SK-N-SH (cell line): ENCODE results near the gene BCAS3. TPM values are rescaled to one million over a fixed set of nuclear protein-coding genes. Genes with fewer than 3 reads are reported as not detected.

ENCODE experiments used
- CTCF ChIA-PET: fragments of 300-600, 350-600 bp; formaldehyde crosslinking; extraction: SDS; loops from one replicate; lab custom pipeline; 2021; lab: Yijun Ruan, JAX
- POLR2A ChIA-PET: fragments of 350-600 bp; sonication (Branson Sonifier 250); formaldehyde crosslinking; extraction: SDS; loops from one replicate; lab custom pipeline; 2020; ENCODE audit warnings: antibody characterized with exemption, inconsistent platforms; lab: Yijun Ruan, JAX
- DNase-seq: peaks from one replicate; pipeline ENCODE4 v3.0.0; 2012
- H2AFZ ChIP-seq: fragments of 200-600 bp; sonication (generic); 2 replicates; pipeline ENCODE4 v1.8.1; 2016; ENCODE audit warnings: antibody characterized with exemption, mild to moderate bottlenecking, low read depth
- H3F3A ChIP-seq: fragments of 200-600 bp; sonication (generic); replicated peaks from 2 replicates; pipeline ENCODE3; 2016; ENCODE audit warnings: antibody characterized with exemption, mild to moderate bottlenecking; ENCODE audit not compliant: insufficient read depth
- H3K27ac ChIP-seq, 2 experiments: fragments of 200-500 bp in 1 of 2; fragments of 200-600 bp in 1 of 2; sonication (Bioruptor generic) in 1 of 2; sonication (generic), shearing (Covaris generic) in 1 of 2; 2 replicates each; pipeline versions ENCODE4 v1.5.1 to v1.6.1; 2014 to 2016; ENCODE audit warnings: low read depth in 2 of 2, inconsistent platforms in 1 of 2, low read length in 1 of 2, mild to moderate bottlenecking in 1 of 2, mixed read lengths in 1 of 2
- H3K27me3 ChIP-seq: fragments of 200-600 bp; sonication (generic), shearing (Covaris generic); 2 replicates; pipeline ENCODE4 v1.6.1; 2016; ENCODE audit warnings: mixed run types; ENCODE audit not compliant: insufficient read depth
- H3K36me3 ChIP-seq, 2 experiments: fragments of 200-500 bp in 1 of 2; fragments of 200-600 bp in 1 of 2; sonication (Bioruptor generic) in 1 of 2; sonication (generic) in 1 of 2; replicated peaks in 1 of 2; 2 replicates each; pipeline versions ENCODE3 to v1.5.1; 2014 to 2016; ENCODE audit warnings: low read length in 1 of 2, mild to moderate bottlenecking in 1 of 2; ENCODE audit not compliant: insufficient read depth in 2 of 2, control insufficient read depth in 1 of 2
- H3K4me1 ChIP-seq, 2 experiments: fragments of 200-500 bp in 1 of 2; fragments of 200-600 bp in 1 of 2; sonication (Bioruptor generic) in 1 of 2; sonication (generic), shearing (Covaris generic) in 1 of 2; 2 replicates each; pipeline versions ENCODE4 v1.5.1 to v1.6.1; 2014 to 2016; ENCODE audit warnings: low read depth in 1 of 2, low read length in 1 of 2, mixed run types in 1 of 2; ENCODE audit not compliant: insufficient read depth in 2 of 2, control insufficient read depth in 1 of 2
- H3K4me2 ChIP-seq: fragments of 200-600 bp; sonication (generic), shearing (Covaris generic); 2 replicates; pipeline ENCODE4 v1.6.1; 2017; ENCODE audit warnings: mixed run types
- H3K4me3 ChIP-seq, 2 experiments: fragments of 200-500 bp in 1 of 2; fragments of 200-600 bp in 1 of 2; sonication (Bioruptor generic) in 1 of 2; sonication (generic), shearing (Covaris generic) in 1 of 2; 2 replicates each; pipeline versions ENCODE4 v1.5.1 to v1.8.1; 2014 to 2016; ENCODE audit warnings: low read depth in 2 of 2, inconsistent platforms in 1 of 2, low read length in 1 of 2, mild to moderate bottlenecking in 1 of 2, mixed read lengths in 1 of 2, moderate library complexity in 1 of 2
- H3K79me2 ChIP-seq: fragments of 200-600 bp; sonication (generic); 2 replicates; pipeline ENCODE4 v1.8.1; 2017; ENCODE audit warnings: mild to moderate bottlenecking; ENCODE audit not compliant: insufficient read depth
- H3K9ac ChIP-seq: fragments of 200-600 bp; sonication (generic); 2 replicates; pipeline ENCODE4 v1.6.1; 2017; ENCODE audit warnings: mixed run types
- H3K9me2 ChIP-seq: fragments of 200-600 bp; sonication (generic); 2 replicates; pipeline ENCODE4 v1.6.1; 2017; ENCODE audit warnings: mixed run types
- H3K9me3 ChIP-seq: fragments of 200-600 bp; sonication (generic); 2 replicates; pipeline ENCODE4 v1.6.1; 2017; ENCODE audit warnings: mixed run types, mild to moderate bottlenecking, moderate library complexity
- H4K20me1 ChIP-seq: fragments of 200-600 bp; sonication (generic); 2 replicates; pipeline ENCODE4 v1.6.1; 2017; ENCODE audit warnings: mild to moderate bottlenecking, mixed run types; ENCODE audit not compliant: insufficient read depth
- CTCF ChIP-seq: fragments of 200-600 bp; sonication (generic); IDR thresholded peaks from 2 replicates; pipeline ENCODE4 v1.6.1; 2017; ENCODE audit warnings: antibody characterized with exemption, mild to moderate bottlenecking, moderate library complexity
- EP300 ChIP-seq, 2 experiments: IDR thresholded peaks; 2 replicates each; pipeline versions ENCODE4 v1.4.0 to v1.6.1; 2012; ENCODE audit warnings: borderline replicate concordance in 1 of 2, low read depth in 1 of 2, low read length in 1 of 2
- EZH2phosphoT487 ChIP-seq: fragments of 200-600 bp; sonication (generic); IDR thresholded peaks from 2 replicates; pipeline ENCODE4 v1.6.1; 2017; ENCODE audit warnings: low read depth, mixed run types, mild to moderate bottlenecking, antibody characterized with exemption, moderate library complexity, borderline replicate concordance
- FOSL2 ChIP-seq: IDR thresholded peaks from 2 replicates; pipeline ENCODE4 v1.4.0; 2012; ENCODE audit warnings: low read depth, mild to moderate bottlenecking, moderate library complexity, borderline replicate concordance
- FOXJ3 ChIP-seq: sonication (generic); formaldehyde crosslinking; IDR thresholded peaks from 2 replicates; pipeline ENCODE4 v1.5.1; 2020; ENCODE audit warnings: mild to moderate bottlenecking, missing genetic modification reagents
- FOXM1 ChIP-seq: IDR thresholded peaks from 2 replicates; pipeline ENCODE4 v1.4.0; 2012; ENCODE audit warnings: low read depth, mild to moderate bottlenecking
- GABPA ChIP-seq: IDR thresholded peaks from 2 replicates; pipeline ENCODE4 v1.4.0; 2012; ENCODE audit warnings: low read depth, mild to moderate bottlenecking
- GATA2 ChIP-seq: sonication (generic); formaldehyde crosslinking; IDR thresholded peaks from 2 replicates; pipeline ENCODE4 v1.5.0; 2020; ENCODE audit warnings: mild to moderate bottlenecking, missing genetic modification reagents
- JUND ChIP-seq: IDR thresholded peaks from 2 replicates; pipeline ENCODE4 v1.4.0; 2012
- MAX ChIP-seq: IDR thresholded peaks from 2 replicates; pipeline ENCODE4 v1.4.0; 2012; ENCODE audit warnings: low read depth
- MEF2A ChIP-seq: IDR thresholded peaks from 2 replicates; pipeline ENCODE4 v1.4.0; 2012; ENCODE audit warnings: low read depth, borderline replicate concordance
- MXI1 ChIP-seq: IDR thresholded peaks from 2 replicates; pipeline ENCODE4 v1.6.1; 2012; ENCODE audit warnings: mild to moderate bottlenecking, low read depth, low read length, improper control_type of control experiment
- NRF1 ChIP-seq: IDR thresholded peaks from 2 replicates; pipeline ENCODE4 v1.6.1; 2012; ENCODE audit warnings: low read depth, mild to moderate bottlenecking, low read length
- POLR2AphosphoS5 ChIP-seq: IDR thresholded peaks from 2 replicates; pipeline ENCODE4 v1.6.1; 2012; ENCODE audit warnings: low read depth, low read length
- RAD21 ChIP-seq: IDR thresholded peaks from 2 replicates; pipeline ENCODE4 v1.6.1; 2012; ENCODE audit warnings: mild to moderate bottlenecking, low read length
- RXRA ChIP-seq: IDR thresholded peaks from 2 replicates; pipeline ENCODE4 v1.4.0; 2012; ENCODE audit warnings: low read depth, mild to moderate bottlenecking, borderline replicate concordance
- SIN3A ChIP-seq: IDR thresholded peaks from 2 replicates; pipeline ENCODE4 v1.6.1; 2012; ENCODE audit warnings: low read depth, mild to moderate bottlenecking, low read length, moderate library complexity, borderline replicate concordance
- TAF1 ChIP-seq: IDR thresholded peaks from 2 replicates; pipeline ENCODE4 v1.6.1; 2012; ENCODE audit warnings: low read depth, mild to moderate bottlenecking, low read length, moderate library complexity, borderline replicate concordance
- YY1 ChIP-seq: IDR thresholded peaks from 2 replicates; pipeline ENCODE4 v1.4.0; 2012; ENCODE audit warnings: low read depth, mild to moderate bottlenecking
- WGBS: methylation state at CpG from one replicate; pipeline ENCODE4 v1.1.6; 2017; ENCODE audit warnings: low lambda C conversion rate; 5-methylcytosine and 5-hydroxymethylcytosine counted together
- polyA plus RNA-seq, 3 experiments: library from polyadenylated mRNA; depleted of rRNA; stranded (reverse); fragments of >200 nt; gene quantifications; 2 replicates each; pipeline ENCODE4 v1.2.3, GENCODE V29; 2012
- TF ChIP-seq, protein P1 (sequence below): fragments of 150-350 bp; IDR thresholded peaks from 2 replicates; pipeline ENCODE4 v1.6.1; 2017; ENCODE audit warnings: antibody characterized with exemption, low read length, low read depth, borderline replicate concordance
- TF ChIP-seq, protein P2 (sequence below): IDR thresholded peaks from 2 replicates; pipeline ENCODE4 v1.6.1; 2012; ENCODE audit warnings: mild to moderate bottlenecking, low read depth, low read length, moderate library complexity
- TF ChIP-seq, protein P3 (sequence below): IDR thresholded peaks from 2 replicates; pipeline ENCODE4; 2012

The BCAS3 gene
- polyA plus RNA-seq, 1 of the 3 experiments (the other 2 are of a cell fraction) = 5.9 TPM

DNA sequence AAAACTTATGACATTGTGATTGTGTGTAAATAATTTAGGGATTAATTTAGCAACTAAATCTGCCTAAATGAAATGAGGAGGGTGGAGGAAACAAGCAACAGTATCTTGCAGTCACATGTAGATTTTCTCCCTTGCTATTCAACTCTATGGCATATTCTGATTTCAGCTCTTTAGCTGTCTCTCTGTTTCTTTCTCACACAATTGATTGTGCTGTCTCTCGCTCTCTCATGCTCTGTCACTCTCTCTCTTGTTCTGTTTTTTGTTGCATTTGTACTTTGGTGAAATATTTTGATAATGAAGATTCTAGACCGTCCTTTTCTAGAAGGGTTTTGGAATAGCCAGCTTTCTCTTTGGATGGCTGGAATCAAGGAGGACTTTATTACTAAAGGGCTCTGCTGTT lies 70.6 kb downstream of the BCAS3 start (continued):
- no peak for TF ChIP-seq CTCF
- TF ChIP-seq, protein P1, sequence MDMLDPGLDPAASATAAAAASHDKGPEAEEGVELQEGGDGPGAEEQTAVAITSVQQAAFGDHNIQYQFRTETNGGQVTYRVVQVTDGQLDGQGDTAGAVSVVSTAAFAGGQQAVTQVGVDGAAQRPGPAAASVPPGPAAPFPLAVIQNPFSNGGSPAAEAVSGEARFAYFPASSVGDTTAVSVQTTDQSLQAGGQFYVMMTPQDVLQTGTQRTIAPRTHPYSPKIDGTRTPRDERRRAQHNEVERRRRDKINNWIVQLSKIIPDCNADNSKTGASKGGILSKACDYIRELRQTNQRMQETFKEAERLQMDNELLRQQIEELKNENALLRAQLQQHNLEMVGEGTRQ = no peak
- no peak for TF ChIP-seq TAF1
- no peak for TF ChIP-seq SIN3A

- Histone ChIP-seq H3F3A (peaks cover 6% of the 10 kb centered on the region), H3K79me2 (no peaks in the 10 kb centered on the region), H3K36me3 (peaks cover 0 to 11% of the 10 kb centered on the region in 2 experiments), H3K27ac (no peak overlapping the region), H3K27me3 (no peaks in the 10 kb centered on the region), H4K20me1 (no peaks in the 10 kb centered on the region), H3K4me2 (no peak overlapping the region), H3K9me2 (no peaks in the 10 kb centered on the region), H3K4me3 (no peak overlapping the region), H3K4me1 (peaks cover 7 to 9% of the 10 kb centered on the region in 2 experiments; a peak in 1 of 4 replicates), H2AFZ (no peak overlapping the region)
- 87% methylated on average over 4 of the region's 4 CpGs for WGBS
- POLR2A ChIA-PET = no interaction called here
- no peak for DNase-seq
- TF ChIP-seq, protein P2, sequence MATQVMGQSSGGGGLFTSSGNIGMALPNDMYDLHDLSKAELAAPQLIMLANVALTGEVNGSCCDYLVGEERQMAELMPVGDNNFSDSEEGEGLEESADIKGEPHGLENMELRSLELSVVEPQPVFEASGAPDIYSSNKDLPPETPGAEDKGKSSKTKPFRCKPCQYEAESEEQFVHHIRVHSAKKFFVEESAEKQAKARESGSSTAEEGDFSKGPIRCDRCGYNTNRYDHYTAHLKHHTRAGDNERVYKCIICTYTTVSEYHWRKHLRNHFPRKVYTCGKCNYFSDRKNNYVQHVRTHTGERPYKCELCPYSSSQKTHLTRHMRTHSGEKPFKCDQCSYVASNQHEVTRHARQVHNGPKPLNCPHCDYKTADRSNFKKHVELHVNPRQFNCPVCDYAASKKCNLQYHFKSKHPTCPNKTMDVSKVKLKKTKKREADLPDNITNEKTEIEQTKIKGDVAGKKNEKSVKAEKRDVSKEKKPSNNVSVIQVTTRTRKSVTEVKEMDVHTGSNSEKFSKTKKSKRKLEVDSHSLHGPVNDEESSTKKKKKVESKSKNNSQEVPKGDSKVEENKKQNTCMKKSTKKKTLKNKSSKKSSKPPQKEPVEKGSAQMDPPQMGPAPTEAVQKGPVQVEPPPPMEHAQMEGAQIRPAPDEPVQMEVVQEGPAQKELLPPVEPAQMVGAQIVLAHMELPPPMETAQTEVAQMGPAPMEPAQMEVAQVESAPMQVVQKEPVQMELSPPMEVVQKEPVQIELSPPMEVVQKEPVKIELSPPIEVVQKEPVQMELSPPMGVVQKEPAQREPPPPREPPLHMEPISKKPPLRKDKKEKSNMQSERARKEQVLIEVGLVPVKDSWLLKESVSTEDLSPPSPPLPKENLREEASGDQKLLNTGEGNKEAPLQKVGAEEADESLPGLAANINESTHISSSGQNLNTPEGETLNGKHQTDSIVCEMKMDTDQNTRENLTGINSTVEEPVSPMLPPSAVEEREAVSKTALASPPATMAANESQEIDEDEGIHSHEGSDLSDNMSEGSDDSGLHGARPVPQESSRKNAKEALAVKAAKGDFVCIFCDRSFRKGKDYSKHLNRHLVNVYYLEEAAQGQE = no peak
- TF ChIP-seq MXI1 (no peak), MEF2A (no peak), EZH2phosphoT487 (no peak), GATA2 (no peak), RXRA (no peak), FOXJ3 (CRISPR knock-in tag) (no peak), POLR2AphosphoS5 (no peak), JUND (no peak), MAX (no peak), EP300 (IDR thresholded peaks at IDR 0.05; ENCODE audit: borderline replicate concordance in 1 of 2, low read depth in 1 of 2, low read length in 1 of 2) (no peak), FOXM1 (no peak), GABPA (no peak), FOSL2 (no peak), SIN3A (no peak), NRF1 (no peak), YY1 (no peak), RAD21 (no peak)
- TF ChIP-seq, protein P3, sequence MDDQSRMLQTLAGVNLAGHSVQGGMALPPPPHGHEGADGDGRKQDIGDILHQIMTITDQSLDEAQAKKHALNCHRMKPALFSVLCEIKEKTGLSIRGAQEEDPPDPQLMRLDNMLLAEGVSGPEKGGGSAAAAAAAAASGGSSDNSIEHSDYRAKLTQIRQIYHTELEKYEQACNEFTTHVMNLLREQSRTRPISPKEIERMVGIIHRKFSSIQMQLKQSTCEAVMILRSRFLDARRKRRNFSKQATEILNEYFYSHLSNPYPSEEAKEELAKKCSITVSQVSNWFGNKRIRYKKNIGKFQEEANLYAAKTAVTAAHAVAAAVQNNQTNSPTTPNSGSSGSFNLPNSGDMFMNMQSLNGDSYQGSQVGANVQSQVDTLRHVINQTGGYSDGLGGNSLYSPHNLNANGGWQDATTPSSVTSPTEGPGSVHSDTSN = no peak
- TF ChIP-seq, protein P1 = no peak
- TF ChIP-seq, all 33 proteins: peak for 0
- peaks cover 10% of the 10 kb centered on the region; the same call in 1 of the 2 replicates for H3K9me3 ChIP-seq
- CTCF ChIA-PET = interaction anchor here (1.1 kb wide), 1 partner anchor 28 kb away, joined by 4 read pairs; no protein-coding TSS in a partner anchor
- H3K9ac ChIP-seq = no peak overlapping the region
Measured at GRCh38 chr17:60749050-60749449, 71.4 kb downstream of the BCAS3 start.
